Omental fat pad (tissue), 4 donors: ENCODE results near the gene OR8U1. TPM values are rescaled to one million over a fixed set of nuclear protein-coding genes. Genes with fewer than 3 reads are reported as not detected.
"Not testable (repeated sequence)": the region's sequence is repeated elsewhere in the genome, so short reads cannot be mapped to it uniquely, and the experiment has no call there.

Experiments used
- ATAC-seq: fragments of 150-250 bp; one replicate; pipeline ENCODE4 v1.9.1; 2016; ENCODE audit warnings: mild to moderate bottlenecking, moderate library complexity; ENCODE audit not compliant: low FRiP score
- DNase-seq: peaks from one replicate; pipeline ENCODE4 v3.0.0-alpha.2; 2019; ENCODE audit warnings: low spot score
- CTCF ChIP-seq, 3 donors: fragments of 450-650 bp; IDR thresholded peaks; one replicate each; pipeline ENCODE4 v1.5.1; 2016 to 2017; ENCODE audit warnings: antibody characterized with exemption in 3 of 3, mild to moderate bottlenecking in 3 of 3, moderate library complexity in 2 of 3
- total RNA-seq, 4 donors: library from RNA; depleted of rRNA; stranded (reverse); fragments of >200 nt; gene quantifications; one replicate each; pipeline ENCODE4 v1.1.0, GENCODE V29; 2016

The OR8U1 gene
- total RNA-seq, 4 donors from 2014 or later = not detected

DNA sequence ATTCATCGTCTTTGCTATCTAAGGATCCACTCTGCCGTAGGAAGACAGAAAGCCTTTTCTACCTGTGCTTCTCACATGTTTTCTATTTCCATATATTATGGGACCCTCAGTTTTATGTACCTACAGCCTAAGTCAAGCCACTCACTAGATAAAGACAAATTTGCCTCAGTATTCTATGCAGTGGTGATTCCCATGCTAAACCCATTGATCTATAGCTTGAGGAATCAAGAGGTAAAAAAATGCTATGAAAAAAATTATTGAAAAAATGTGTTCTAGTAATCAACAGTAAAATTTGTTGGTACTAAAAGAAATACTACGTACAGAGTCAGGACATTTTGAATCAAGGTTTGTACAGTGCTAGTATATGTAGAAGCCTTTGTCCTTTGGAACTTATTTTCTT lies 19.0 kb downstream of the OR8U1 start:
- DNase-seq = no peak
- no peak for ATAC-seq
- TF ChIP-seq CTCF (IDR thresholded peaks at IDR 0.05) = no peak

DNA sequence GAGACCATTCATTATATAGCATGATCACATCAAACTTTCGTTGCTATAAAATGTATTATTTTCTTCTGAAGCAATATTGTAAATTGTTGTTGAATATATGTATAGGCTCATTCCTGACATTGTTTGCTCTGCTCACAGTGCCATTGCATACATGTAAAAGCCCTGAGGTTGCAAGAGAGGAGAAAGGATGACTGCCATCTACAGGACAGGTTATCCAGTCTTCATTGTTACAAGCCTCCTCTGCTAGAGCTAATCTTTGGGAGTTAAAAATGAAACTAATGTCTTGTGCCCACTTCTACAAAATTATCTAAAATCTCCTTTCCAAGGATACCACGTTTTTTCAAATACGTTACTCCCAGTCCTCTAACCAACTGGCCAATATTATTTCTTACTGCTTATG lies 20.6 kb downstream of the OR8U1 start:
- no peak for TF ChIP-seq CTCF (IDR thresholded peaks at IDR 0.05)
- DNase-seq (no peak), ATAC-seq (no peak)

- ATAC-seq, DNase-seq: not testable (repeated sequence)
These were observed 26.5 kb downstream of the OR8U1 start for GRCh38 chr11:56401858-56402461.

DNA sequence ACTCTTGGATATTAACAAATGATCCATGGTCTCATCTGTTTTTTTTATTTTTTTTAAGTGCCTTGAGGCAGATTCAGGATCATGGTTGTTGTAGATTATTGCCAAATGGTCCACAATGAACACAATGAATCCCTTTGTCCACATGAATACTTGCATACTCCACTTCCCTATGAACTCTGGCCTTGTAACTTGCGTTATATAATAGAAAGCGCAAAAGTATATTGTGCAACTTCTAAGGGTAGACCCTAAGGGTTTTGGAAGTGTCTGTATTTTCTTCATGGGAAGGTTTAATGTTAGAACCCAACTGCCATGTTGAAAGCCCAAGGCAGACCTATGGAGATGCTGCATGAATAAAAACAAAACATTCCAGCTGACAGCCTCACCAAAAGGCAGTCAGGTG lies 29.0 kb downstream of the OR8U1 start:
- TF ChIP-seq CTCF (IDR thresholded peaks at IDR 0.05) = no peak
- ATAC-seq (no peak), DNase-seq (no peak)

DNA sequence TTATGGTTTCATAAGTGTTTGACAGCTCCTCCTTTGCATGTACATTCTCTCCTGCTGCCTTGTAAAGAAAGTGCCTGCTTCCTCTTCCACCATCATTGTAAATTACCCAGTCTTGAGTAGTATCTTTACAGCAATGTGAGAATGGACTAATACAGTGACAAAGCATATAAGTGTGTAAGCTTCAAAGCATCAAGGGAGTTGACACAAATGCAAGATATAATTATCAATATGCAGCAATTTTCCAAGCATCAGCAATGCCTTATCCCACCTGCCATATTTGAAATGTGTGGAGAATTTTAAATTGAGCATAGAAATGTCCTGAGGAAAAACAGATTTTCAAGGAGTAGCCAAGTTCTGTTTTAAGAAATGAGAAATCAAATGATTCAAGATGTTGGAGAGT lies 35.4 kb downstream of the OR8U1 start:
- ATAC-seq (no peak), DNase-seq (no peak)
- TF ChIP-seq CTCF (IDR thresholded peaks at IDR 0.05) = no peak

DNA sequence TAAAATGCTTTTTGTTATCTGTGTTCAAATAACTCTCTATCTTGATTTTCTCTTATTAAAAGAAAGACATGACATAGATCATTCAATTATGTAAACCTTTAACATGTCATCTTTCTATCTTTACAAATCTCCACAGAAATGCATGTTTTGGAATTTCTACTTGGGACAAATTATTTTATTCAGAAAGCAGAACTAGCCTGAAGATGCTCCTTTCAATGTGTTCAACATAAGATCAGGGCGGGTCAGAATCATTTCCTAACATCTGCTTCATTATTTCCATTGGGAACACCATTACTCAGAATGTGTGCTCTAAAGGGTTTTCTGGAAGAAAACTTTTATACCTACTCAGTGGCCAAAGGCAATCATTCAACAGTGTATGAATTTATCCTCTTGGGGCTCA lies 37.0 kb downstream of the OR8U1 start, which contains the start of gene OR5AL1:
TSS of gene OR5AL1 (plus strand) at position 301 of the 400 bp plus-strand sequence.
- TF ChIP-seq CTCF (IDR thresholded peaks at IDR 0.05) = no peak
- ATAC-seq = no peak
- DNase-seq = no peak

Other genes with a start within 250 kb of the OR8U1 start
- not detected for gene OR8J3, start 235.4 kb upstream of the OR8U1 start, total RNA-seq
- gene OR8K5, start 215.3 kb upstream of the OR8U1 start, total RNA-seq = not detected
- gene OR5J2, start 199.0 kb upstream of the OR8U1 start, total RNA-seq = not detected
- not detected for gene OR5T2, start 141.4 kb upstream of the OR8U1 start, total RNA-seq
- gene OR5T3, start 123.4 kb upstream of the OR8U1 start, total RNA-seq = not detected
- not detected for gene OR5T1, start 101.5 kb upstream of the OR8U1 start, total RNA-seq
- gene OR8H1, start 83.4 kb upstream of the OR8U1 start, total RNA-seq = not detected
- not detected for gene OR8K3, start 60.5 kb upstream of the OR8U1 start, total RNA-seq
- gene OR8K1, start 29.6 kb upstream of the OR8U1 start, total RNA-seq = not detected
- not detected for gene OR8J1, start 21.3 kb upstream of the OR8U1 start, total RNA-seq
- not detected for gene OR5AL1, start 37.1 kb downstream of the OR8U1 start, total RNA-seq
- gene OR5M3, start 97.7 kb downstream of the OR8U1 start, total RNA-seq = not detected
- gene OR5M8, start 115.7 kb downstream of the OR8U1 start, total RNA-seq = not detected
- not detected for gene OR5M11, start 167.6 kb downstream of the OR8U1 start, total RNA-seq
- gene OR5M10, start 202.1 kb downstream of the OR8U1 start, total RNA-seq = not detected
- gene OR5M1, start 239.2 kb downstream of the OR8U1 start, total RNA-seq = not detected